MCF 10A (cell line): ENCODE measurements around the gene CAMTA1. TPM values are rescaled to one million over a fixed set of nuclear protein-coding genes. Genes with fewer than 3 reads are reported as not detected.

Experiments used
- BruUV-seq: library from RNA; stranded (reverse); fragments of 400-500 nt; replicated peaks from 2 replicates; lab custom pipeline; 2021; lab: Mats Ljungman, UMichigan
- CTCF ChIA-PET: fragments of 300-600 bp; sonication (Branson Sonifier 250); formaldehyde crosslinking; extraction: SDS; loops from one replicate; lab custom pipeline; 2021; ENCODE audit warnings: antibody characterized with exemption, inconsistent platforms; lab: Yijun Ruan, JAX
- POLR2A ChIA-PET: fragments of 300-600, 350-650 bp; sonication (Branson Sonifier 250); formaldehyde crosslinking; extraction: SDS; loops from one replicate; lab custom pipeline; 2020; ENCODE audit warnings: antibody characterized with exemption, inconsistent platforms; lab: Yijun Ruan, JAX
- DNase-seq: peaks from one replicate; pipeline ENCODE4 v3.0.0-alpha.2; 2018; ENCODE audit not compliant: unreplicated experiment
- H3K27ac Mint-ChIP-seq: one replicate; pipeline ENCODE4 v1.8.0; 2022; ENCODE audit warnings: mild to moderate bottlenecking, low read depth, mixed read lengths; ENCODE audit not compliant: unreplicated experiment
- H3K27me3 Mint-ChIP-seq: one replicate; pipeline ENCODE4 v1.8.0; 2022; ENCODE audit warnings: mixed read lengths; ENCODE audit not compliant: insufficient read depth, unreplicated experiment
- H3K36me3 Mint-ChIP-seq: one replicate; pipeline ENCODE4 v1.8.0; 2022; ENCODE audit warnings: mild to moderate bottlenecking, moderate library complexity, mixed read lengths; ENCODE audit not compliant: insufficient read depth, unreplicated experiment
- H3K4me1 Mint-ChIP-seq: one replicate; pipeline ENCODE4 v1.8.0; 2022; ENCODE audit warnings: mixed read lengths; ENCODE audit not compliant: insufficient read depth, unreplicated experiment
- H3K4me3 Mint-ChIP-seq: one replicate; pipeline ENCODE4 v1.8.0; 2022; ENCODE audit warnings: mild to moderate bottlenecking, moderate library complexity, mixed read lengths; ENCODE audit not compliant: unreplicated experiment
- H3K9me3 Mint-ChIP-seq: one replicate; pipeline ENCODE4 v1.8.0; 2022; ENCODE audit warnings: mixed read lengths; ENCODE audit not compliant: unreplicated experiment
- intact Hi-C: fragments of 100-400 bp; cut with micrococcal nuclease; formaldehyde crosslinking; loops from 2 replicates; pipeline ENCODE4 v1.14.1; 2022
- total RNA-seq: library from RNA; stranded (reverse); gene quantifications from 2 replicates; pipeline ENCODE4 v1.2.3, GENCODE V29; 2022
- TF ChIP-seq, protein P1 (sequence below): fragments of 200-600 bp; IDR thresholded peaks from one replicate; pipeline ENCODE4 v1.8.0; 2022; ENCODE audit warnings: antibody characterized with exemption, mild to moderate bottlenecking; ENCODE audit not compliant: unreplicated experiment

Gene CAMTA1
- total RNA-seq, 1 experiment from 2014 or later = 74.1 TPM

DNA sequence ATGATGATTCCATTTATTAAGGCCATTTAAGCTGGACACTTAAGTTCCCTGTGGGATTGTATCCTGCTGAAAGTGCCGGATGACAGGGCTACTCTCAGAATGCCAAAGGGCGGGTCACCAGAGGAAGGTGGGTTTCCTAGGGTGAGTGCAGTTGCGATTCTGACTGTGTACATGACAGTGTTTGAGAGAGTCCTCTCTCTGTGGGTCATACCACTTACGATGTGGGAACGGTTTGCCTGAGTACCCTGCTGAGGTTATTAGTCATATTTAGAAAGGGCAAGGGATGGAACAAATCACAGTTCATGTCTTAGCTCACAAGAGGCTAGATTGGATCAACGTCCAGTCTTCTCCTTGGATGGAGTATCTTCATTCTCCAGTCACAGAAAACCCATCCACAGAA, 461.9 kb downstream of the CAMTA1 start:
- intact Hi-C loops = no loop called here
- ChIA-PET CTCF (interaction anchor here (0.6 kb wide), 1 partner anchor 220 kb away, joined by 3 read pairs; no protein-coding TSS in a partner anchor), POLR2A (no interaction called here)
- no TSS peak for BruUV-seq
- Mint-ChIP-seq H3K27me3 (no peaks in the 10 kb centered on the region), H3K27ac (no peak overlapping the region), H3K4me3 (no peak overlapping the region), H3K9me3 (no peaks in the 10 kb centered on the region), H3K36me3 (no peaks in the 10 kb centered on the region), H3K4me1 (no peaks in the 10 kb centered on the region)
- DNase-seq = no peak
- TF ChIP-seq, protein P1, sequence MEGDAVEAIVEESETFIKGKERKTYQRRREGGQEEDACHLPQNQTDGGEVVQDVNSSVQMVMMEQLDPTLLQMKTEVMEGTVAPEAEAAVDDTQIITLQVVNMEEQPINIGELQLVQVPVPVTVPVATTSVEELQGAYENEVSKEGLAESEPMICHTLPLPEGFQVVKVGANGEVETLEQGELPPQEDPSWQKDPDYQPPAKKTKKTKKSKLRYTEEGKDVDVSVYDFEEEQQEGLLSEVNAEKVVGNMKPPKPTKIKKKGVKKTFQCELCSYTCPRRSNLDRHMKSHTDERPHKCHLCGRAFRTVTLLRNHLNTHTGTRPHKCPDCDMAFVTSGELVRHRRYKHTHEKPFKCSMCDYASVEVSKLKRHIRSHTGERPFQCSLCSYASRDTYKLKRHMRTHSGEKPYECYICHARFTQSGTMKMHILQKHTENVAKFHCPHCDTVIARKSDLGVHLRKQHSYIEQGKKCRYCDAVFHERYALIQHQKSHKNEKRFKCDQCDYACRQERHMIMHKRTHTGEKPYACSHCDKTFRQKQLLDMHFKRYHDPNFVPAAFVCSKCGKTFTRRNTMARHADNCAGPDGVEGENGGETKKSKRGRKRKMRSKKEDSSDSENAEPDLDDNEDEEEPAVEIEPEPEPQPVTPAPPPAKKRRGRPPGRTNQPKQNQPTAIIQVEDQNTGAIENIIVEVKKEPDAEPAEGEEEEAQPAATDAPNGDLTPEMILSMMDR = no peak

DNA sequence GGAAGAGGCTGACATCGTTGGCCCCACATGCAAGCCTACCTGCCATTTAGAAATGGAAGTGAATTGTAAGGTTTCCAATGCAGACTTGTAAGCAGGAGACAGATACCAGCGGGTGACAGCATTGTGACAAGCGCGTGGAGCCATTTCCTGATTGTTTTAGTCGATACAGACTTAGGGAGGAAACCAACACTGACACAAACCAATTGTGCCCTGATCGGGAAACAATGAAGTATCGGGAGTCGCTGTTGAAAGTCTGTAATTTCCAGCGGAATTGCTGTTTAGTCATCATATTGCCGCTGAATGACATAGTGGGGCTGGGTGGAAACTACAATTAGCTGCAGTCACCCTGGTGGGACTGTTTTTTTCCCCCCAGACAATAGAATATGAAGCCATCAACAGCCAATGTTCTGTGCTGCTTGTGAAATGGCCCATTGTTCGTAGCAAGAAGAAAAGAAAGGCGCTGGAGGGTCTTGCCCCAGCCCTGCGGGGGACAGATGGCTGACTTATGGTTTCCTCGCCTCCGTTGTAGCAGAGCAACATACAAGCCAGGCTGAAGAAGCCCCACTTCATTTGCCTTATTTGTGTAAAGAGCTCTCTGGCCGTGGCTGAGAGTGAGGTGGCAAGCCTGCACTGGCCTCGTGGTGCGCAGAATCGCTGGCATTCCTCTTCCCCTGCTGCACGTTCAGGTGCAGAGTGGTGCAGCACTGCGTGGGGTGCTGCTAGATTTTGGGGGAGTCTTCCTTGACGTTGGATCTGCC, 462.7 kb downstream of the CAMTA1 start:
- intact Hi-C loops = no loop called here
- H3K27ac Mint-ChIP-seq = no peak overlapping the region
- no peaks in the 10 kb centered on the region for H3K9me3 Mint-ChIP-seq
- POLR2A ChIA-PET = no interaction called here
- no peak for DNase-seq
- TF ChIP-seq, protein P1 = no peak
- no peaks in the 10 kb centered on the region for H3K27me3 Mint-ChIP-seq
- H3K4me1 Mint-ChIP-seq = no peaks in the 10 kb centered on the region
- H3K4me3 Mint-ChIP-seq = no peak overlapping the region
- no TSS peak for BruUV-seq
- CTCF ChIA-PET = interaction anchor here (0.6 kb wide), 1 partner anchor 15 kb away, joined by 3 read pairs; no protein-coding TSS in a partner anchor
- no peaks in the 10 kb centered on the region for H3K36me3 Mint-ChIP-seq

DNA sequence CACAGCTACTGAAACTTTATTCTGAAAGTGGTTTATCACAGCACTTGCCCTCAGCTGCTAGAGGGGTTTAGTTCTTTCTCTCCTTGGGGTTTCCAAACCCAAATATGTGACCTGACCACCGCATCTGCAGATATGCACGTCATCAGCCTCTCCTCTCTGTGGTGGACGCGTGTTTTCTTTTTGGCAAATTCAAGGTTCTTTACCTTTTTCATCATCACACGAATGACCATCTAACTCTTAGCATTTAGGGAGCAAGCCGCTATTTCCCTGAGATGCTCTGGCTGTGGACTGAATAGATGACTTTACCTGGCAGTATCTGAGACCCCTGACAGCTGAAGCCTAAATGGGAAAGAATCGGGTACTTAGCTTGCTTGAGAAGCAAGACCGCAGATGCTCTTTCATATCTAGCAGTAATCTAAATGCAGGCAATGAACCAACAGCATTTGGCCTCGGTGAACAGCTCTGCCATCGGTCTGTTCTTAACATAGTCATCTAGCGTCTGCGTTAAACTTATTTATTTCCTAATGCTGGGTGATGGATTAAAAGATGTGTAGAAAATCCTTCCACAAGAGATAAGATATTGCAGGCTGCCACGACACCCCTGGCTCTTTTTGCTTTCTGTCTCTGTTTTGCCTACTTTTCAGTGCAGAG, 463.4 kb downstream of the CAMTA1 start:
- ChIA-PET CTCF (interaction anchor here (0.5 to 0.7 kb wide), 3 partner anchors 14 to 307 kb away, joined by 3 read pairs; no protein-coding TSS in a partner anchor), POLR2A (interaction anchor here (0.7 kb wide), 1 partner anchor 23 kb away, joined by 3 read pairs; no protein-coding TSS in a partner anchor)
- H3K36me3 Mint-ChIP-seq = no peaks in the 10 kb centered on the region
- H3K4me1 Mint-ChIP-seq = no peaks in the 10 kb centered on the region
- no TSS peak for BruUV-seq
- no peak overlapping the region for H3K4me3 Mint-ChIP-seq
- H3K27ac Mint-ChIP-seq = no peak overlapping the region
- intact Hi-C loops = no loop called here
- DNase-seq = no peak
- no peaks in the 10 kb centered on the region for H3K9me3 Mint-ChIP-seq
- no peaks in the 10 kb centered on the region for H3K27me3 Mint-ChIP-seq
- TF ChIP-seq, protein P1 = no peak

DNA sequence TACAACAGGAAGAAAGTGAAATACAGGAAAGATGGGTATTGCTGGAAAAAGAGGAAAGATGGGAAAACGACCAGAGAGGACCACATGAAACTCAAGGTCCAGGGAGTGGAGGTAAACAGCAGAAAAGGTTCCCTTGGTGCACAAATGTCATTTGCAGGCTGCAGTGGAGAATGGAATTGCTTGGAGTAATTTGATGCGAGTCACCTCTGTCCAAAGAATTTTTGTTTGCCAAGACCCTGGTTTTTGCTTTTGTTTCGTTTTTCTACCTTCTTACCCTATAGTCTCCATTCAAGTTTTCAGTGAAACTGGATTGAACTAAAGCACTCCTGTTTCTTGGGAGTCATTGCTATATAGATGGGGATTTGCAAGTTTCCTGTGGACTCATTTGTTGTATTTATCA, 464.3 kb downstream of the CAMTA1 start:
- Mint-ChIP-seq H3K4me1 (no peaks in the 10 kb centered on the region), H3K36me3 (peaks cover 1% of the 10 kb centered on the region), H3K27ac (no peak overlapping the region), H3K27me3 (no peaks in the 10 kb centered on the region), H3K4me3 (no peak overlapping the region), H3K9me3 (no peaks in the 10 kb centered on the region)
- TF ChIP-seq, protein P1 = no peak
- ChIA-PET CTCF (interaction anchor here (0.7 kb wide), 1 partner anchor 13 kb away, joined by 3 read pairs; no protein-coding TSS in a partner anchor), POLR2A (no interaction called here)
- no TSS peak for BruUV-seq
- no peak for DNase-seq
- intact Hi-C loops = no loop called here
